Astrocyte (in vitro differentiated cells and primary cell): Measurements from ENCODE around the gene YWHAB. TPM values are rescaled to one million over a fixed set of nuclear protein-coding genes. Genes with fewer than 3 reads are reported as not detected.

Experiments used
- DNase-seq: peaks from one replicate; pipeline ENCODE4 v3.0.0-alpha.2; 2010; ENCODE audit warnings: low read depth
- FAIRE-seq: peaks from 2 replicates; lab custom pipeline; 2011; peaks lifted over from hg19 to GRCh38; lab: Jason Lieb, UNC
- H2AFZ ChIP-seq: 2 replicates; pipeline ENCODE4 v1.6.0; 2012; ENCODE audit warnings: low read depth, low read length, inconsistent platforms
- H3K27ac ChIP-seq: 2 replicates; pipeline ENCODE4 v1.5.1; 2011; ENCODE audit warnings: low read depth, low read length, inconsistent platforms
- H3K27me3 ChIP-seq: 2 replicates; pipeline ENCODE4 v1.6.0; 2011; ENCODE audit warnings: low read length, inconsistent platforms; ENCODE audit not compliant: insufficient read depth
- H3K36me3 ChIP-seq: 2 replicates; pipeline ENCODE4 v1.5.1; 2011; ENCODE audit warnings: low read length, inconsistent platforms; ENCODE audit not compliant: insufficient read depth
- H3K4me1 ChIP-seq: 2 replicates; pipeline ENCODE4 v1.5.1; 2011; ENCODE audit warnings: low read length, inconsistent platforms; ENCODE audit not compliant: insufficient read depth
- H3K4me2 ChIP-seq: 2 replicates; pipeline ENCODE4 v1.6.0; 2012; ENCODE audit warnings: low read length, inconsistent platforms
- H3K4me3 ChIP-seq: 2 replicates; pipeline ENCODE4 v1.5.1; 2011; ENCODE audit warnings: low read depth, mild to moderate bottlenecking, low read length, inconsistent platforms; ENCODE audit not compliant: insufficient read depth
- H3K79me2 ChIP-seq: 2 replicates; pipeline ENCODE4 v1.6.0; 2012; ENCODE audit warnings: mild to moderate bottlenecking, low read length, inconsistent platforms; ENCODE audit not compliant: insufficient read depth
- H3K9ac ChIP-seq: 2 replicates; pipeline ENCODE4 v1.6.0; 2012; ENCODE audit warnings: mild to moderate bottlenecking, low read length, inconsistent platforms
- H3K9me3 ChIP-seq: 2 replicates; pipeline ENCODE4 v1.5.1; 2012; ENCODE audit warnings: low read depth, mild to moderate bottlenecking, low read length, inconsistent platforms; ENCODE audit not compliant: insufficient read depth
- H4K20me1 ChIP-seq: 2 replicates; pipeline ENCODE4 v1.6.0; 2012; ENCODE audit warnings: low read length, inconsistent platforms; ENCODE audit not compliant: insufficient read depth
- H3K27ac Mint-ChIP-seq: one replicate; pipeline ENCODE4 v1.8.0; 2021; ENCODE audit warnings: mild to moderate bottlenecking, mixed read lengths; ENCODE audit not compliant: unreplicated experiment
- H3K27me3 Mint-ChIP-seq: one replicate; pipeline ENCODE4 v1.8.0; 2021; ENCODE audit warnings: low read depth, mixed read lengths; ENCODE audit not compliant: unreplicated experiment
- H3K36me3 Mint-ChIP-seq: one replicate; pipeline ENCODE4 v1.8.0; 2021; ENCODE audit warnings: low read depth, mixed read lengths; ENCODE audit not compliant: unreplicated experiment
- H3K4me1 Mint-ChIP-seq: one replicate; pipeline ENCODE4 v1.8.0; 2021; ENCODE audit warnings: low read depth, mixed read lengths; ENCODE audit not compliant: unreplicated experiment
- H3K4me3 Mint-ChIP-seq: one replicate; pipeline ENCODE4 v1.8.0; 2021; ENCODE audit warnings: mild to moderate bottlenecking, moderate library complexity, mixed read lengths; ENCODE audit not compliant: unreplicated experiment
- H3K9me3 Mint-ChIP-seq: one replicate; pipeline ENCODE4 v1.8.0; 2021; ENCODE audit warnings: mild to moderate bottlenecking, mixed read lengths; ENCODE audit not compliant: unreplicated experiment
- CTCF ChIP-seq: IDR thresholded peaks from 2 replicates; pipeline ENCODE4 v1.5.1; 2011; ENCODE audit warnings: low read depth, mild to moderate bottlenecking, inconsistent platforms, low read length, moderate library complexity; ENCODE audit not compliant: insufficient read depth
- EZH2 ChIP-seq: IDR thresholded peaks from 2 replicates; pipeline ENCODE4 v1.6.1; 2012; ENCODE audit warnings: mild to moderate bottlenecking, low read length, inconsistent platforms; ENCODE audit not compliant: insufficient read depth
- total RNA-seq: library from RNA; stranded (reverse); gene quantifications from 2 replicates; pipeline ENCODE4 v1.2.1, GENCODE V29; 2021

YWHAB gene
- total RNA-seq, 1 donor from 2014 or later, result 236 TPM

DNA sequence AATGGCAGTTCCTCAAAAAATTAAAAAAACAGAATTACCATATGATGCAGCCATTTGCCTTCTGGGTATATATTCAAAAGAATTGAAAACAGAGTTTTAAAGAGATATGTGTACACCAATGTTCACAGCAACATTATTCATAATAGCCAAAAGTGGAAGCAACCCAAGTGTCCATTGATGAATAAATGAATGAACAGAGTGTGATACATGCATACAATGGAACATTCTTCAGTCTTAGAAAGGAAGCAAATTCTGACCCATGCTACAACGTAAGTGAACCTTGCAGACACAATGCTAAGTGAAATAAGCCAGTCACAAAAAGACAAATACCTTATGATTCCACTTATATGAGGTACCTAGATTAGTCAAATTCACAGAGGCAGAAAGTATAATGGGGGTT lies 34.7 kb upstream of the YWHAB start:
- peaks cover 5% of the 10 kb centered on the region for H3K27me3 ChIP-seq
- H4K20me1 ChIP-seq, result no peaks in the 10 kb centered on the region
- peaks cover 3% of the 10 kb centered on the region for H3K9me3 Mint-ChIP-seq
- H3K9me3 ChIP-seq, result no peaks in the 10 kb centered on the region
- no peak overlapping the region for H3K4me2 ChIP-seq
- no peak overlapping the region for H3K27ac Mint-ChIP-seq
- H3K27me3 Mint-ChIP-seq, result peaks cover 4% of the 10 kb centered on the region
- no peak for TF ChIP-seq EZH2
- TF ChIP-seq CTCF, result no peak
- H3K79me2 ChIP-seq, result no peaks in the 10 kb centered on the region
- FAIRE-seq (no peak), DNase-seq (no peak)
- no peak overlapping the region for H3K27ac ChIP-seq
- no peak overlapping the region for H3K4me3 ChIP-seq
- H3K4me3 Mint-ChIP-seq, result no peak overlapping the region
- no peaks in the 10 kb centered on the region for H3K36me3 ChIP-seq
- H3K4me1 Mint-ChIP-seq, result peaks cover 7% of the 10 kb centered on the region
- H3K9ac ChIP-seq, result no peak overlapping the region
- H3K36me3 Mint-ChIP-seq, result no peaks in the 10 kb centered on the region
- no peak overlapping the region for H2AFZ ChIP-seq
- H3K4me1 ChIP-seq, result no peaks in the 10 kb centered on the region

DNA sequence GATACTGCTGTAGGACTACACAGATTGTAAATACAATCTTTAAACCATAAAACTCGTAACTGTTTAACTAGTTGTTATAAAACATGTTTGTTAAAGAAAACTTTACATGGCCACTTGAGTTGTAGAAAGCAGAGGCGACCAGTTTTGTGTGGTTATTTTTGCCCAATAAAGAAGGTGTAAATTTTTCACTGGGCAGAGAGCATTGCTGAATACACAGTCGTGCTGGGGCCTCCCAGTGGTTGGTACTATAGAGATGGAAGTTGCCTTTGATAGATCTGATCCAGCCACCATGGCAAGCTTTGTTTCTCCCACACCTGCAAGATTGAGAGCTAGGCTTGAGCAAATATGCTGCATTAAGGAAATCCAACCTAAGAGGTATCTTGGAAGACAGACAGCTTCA lies 34.0 kb upstream of the YWHAB start:
- Mint-ChIP-seq H3K36me3 (no peaks in the 10 kb centered on the region), H3K4me1 (peaks cover 7% of the 10 kb centered on the region), H3K27me3 (peaks cover 4% of the 10 kb centered on the region), H3K27ac (no peak overlapping the region), H3K4me3 (no peak overlapping the region), H3K9me3 (peaks cover 1% of the 10 kb centered on the region)
- no peaks in the 10 kb centered on the region for H4K20me1 ChIP-seq
- FAIRE-seq (no peak), DNase-seq (no peak)
- H3K27me3 ChIP-seq, result peaks cover 3% of the 10 kb centered on the region
- no peak overlapping the region for H3K4me2 ChIP-seq
- TF ChIP-seq EZH2, result no peak
- TF ChIP-seq CTCF, result no peak
- H2AFZ ChIP-seq, result no peak overlapping the region
- no peaks in the 10 kb centered on the region for H3K4me1 ChIP-seq
- no peaks in the 10 kb centered on the region for H3K9me3 ChIP-seq
- no peak overlapping the region for H3K9ac ChIP-seq
- no peaks in the 10 kb centered on the region for H3K79me2 ChIP-seq
- no peak overlapping the region for H3K27ac ChIP-seq
- no peak overlapping the region for H3K4me3 ChIP-seq
- no peaks in the 10 kb centered on the region for H3K36me3 ChIP-seq

GRCh38 chr20:44856442-44856841 lies 29.1 kb upstream of the YWHAB start:
- H2AFZ ChIP-seq, result no peak overlapping the region
- Mint-ChIP-seq H3K36me3 (no peaks in the 10 kb centered on the region), H3K9me3 (no peaks in the 10 kb centered on the region), H3K27me3 (peaks cover 4% of the 10 kb centered on the region), H3K27ac (no peak overlapping the region), H3K4me1 (peaks cover 1% of the 10 kb centered on the region), H3K4me3 (no peak overlapping the region)
- no peak overlapping the region for H3K27ac ChIP-seq
- H3K36me3 ChIP-seq, result no peaks in the 10 kb centered on the region
- FAIRE-seq (no peak), DNase-seq (no peak)
- H3K27me3 ChIP-seq, result no peaks in the 10 kb centered on the region
- H3K4me1 ChIP-seq, result peaks cover 3% of the 10 kb centered on the region
- H4K20me1 ChIP-seq, result no peaks in the 10 kb centered on the region
- H3K79me2 ChIP-seq, result no peaks in the 10 kb centered on the region
- no peak overlapping the region for H3K9ac ChIP-seq
- no peaks in the 10 kb centered on the region for H3K9me3 ChIP-seq
- no peak for TF ChIP-seq EZH2
- no peak overlapping the region for H3K4me2 ChIP-seq
- no peak overlapping the region for H3K4me3 ChIP-seq
